Measurements from ENCODE around the gene INSYN2A. TPM values are rescaled to one million over a fixed set of nuclear protein-coding genes. Genes with fewer than 3 reads are reported as not detected.

Gene INSYN2A
- total RNA-seq, 2 donors from 2014 or later = 0.09 TPM; not detected in 1

DNA sequence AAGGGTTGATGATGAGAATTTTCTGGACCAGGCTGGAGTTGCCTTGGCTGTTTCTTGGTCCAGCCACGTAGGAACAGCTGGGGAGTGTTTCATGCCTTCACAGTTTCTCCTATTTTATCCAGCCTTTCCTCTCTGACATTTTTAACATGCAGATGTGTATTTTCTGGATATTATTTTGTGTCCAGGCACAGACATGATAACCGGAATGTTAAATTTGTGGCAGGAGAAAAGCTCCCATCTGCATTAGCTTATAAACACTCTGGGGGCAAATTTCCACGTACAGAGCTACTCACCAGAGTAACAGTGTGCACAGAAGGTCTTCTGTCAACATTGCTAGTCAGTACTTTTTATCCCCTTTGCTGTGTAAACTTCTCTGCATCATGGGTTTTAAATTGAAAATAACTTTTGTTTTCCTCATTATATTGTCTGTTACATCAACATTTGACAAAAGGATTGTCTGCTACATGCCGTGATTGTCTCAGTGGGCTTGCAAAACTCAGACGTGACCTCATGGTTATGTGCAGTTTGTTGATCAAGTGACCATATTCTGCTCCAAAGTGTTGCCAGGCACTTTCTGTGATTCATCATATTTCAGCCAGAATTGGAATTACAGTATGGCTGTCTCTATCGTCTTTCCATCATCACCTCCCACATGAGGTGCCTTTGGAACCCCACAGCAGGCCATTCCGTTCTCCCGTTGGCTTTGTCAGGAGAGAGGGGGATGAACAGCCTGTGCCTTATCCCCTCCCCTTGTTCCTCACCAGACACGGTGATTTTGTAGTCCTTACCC lies 41.4 kb downstream of the INSYN2A start:
- no peak overlapping the region for H3K27ac Mint-ChIP-seq
- no peak for DNase-seq
- WGBS, 2 experiments (ENCODE audit: insufficient coverage in 1 of 2, insufficient read length in 1 of 2) = 96% methylated on average over 7 to 9 of the region's 9 CpGs
- Histone ChIP-seq H3K4me1 (ENCODE audit: control insufficient read depth, insufficient read depth, low read length) (no peaks in the 10 kb centered on the region), H3K9ac (ENCODE audit: extremely low read depth, low read length, poor library complexity, severe bottlenecking) (no peak overlapping the region), H3K9me3 (ENCODE audit: control insufficient read depth, low read length) (no peaks in the 10 kb centered on the region), H3K36me3 (ENCODE audit: control insufficient read depth, insufficient read depth, low read length) (no peaks in the 10 kb centered on the region), H3K27ac (ENCODE audit: low read depth, low read length) (no peak overlapping the region), H3K27me3 (ENCODE audit: control insufficient read depth, insufficient read depth, low read length, poor library complexity, severe bottlenecking) (no peaks in the 10 kb centered on the region), H3K4me3 (ENCODE audit: low read length) (no peak overlapping the region)
- no peaks in the 10 kb centered on the region for H3K9me3 Mint-ChIP-seq
- H3K27me3 Mint-ChIP-seq (ENCODE audit: insufficient read depth) = no peaks in the 10 kb centered on the region
- no peak overlapping the region for H3K4me3 Mint-ChIP-seq
- H3K4me1 Mint-ChIP-seq = peaks cover 2% of the 10 kb centered on the region
- TF ChIP-seq, protein P1, sequence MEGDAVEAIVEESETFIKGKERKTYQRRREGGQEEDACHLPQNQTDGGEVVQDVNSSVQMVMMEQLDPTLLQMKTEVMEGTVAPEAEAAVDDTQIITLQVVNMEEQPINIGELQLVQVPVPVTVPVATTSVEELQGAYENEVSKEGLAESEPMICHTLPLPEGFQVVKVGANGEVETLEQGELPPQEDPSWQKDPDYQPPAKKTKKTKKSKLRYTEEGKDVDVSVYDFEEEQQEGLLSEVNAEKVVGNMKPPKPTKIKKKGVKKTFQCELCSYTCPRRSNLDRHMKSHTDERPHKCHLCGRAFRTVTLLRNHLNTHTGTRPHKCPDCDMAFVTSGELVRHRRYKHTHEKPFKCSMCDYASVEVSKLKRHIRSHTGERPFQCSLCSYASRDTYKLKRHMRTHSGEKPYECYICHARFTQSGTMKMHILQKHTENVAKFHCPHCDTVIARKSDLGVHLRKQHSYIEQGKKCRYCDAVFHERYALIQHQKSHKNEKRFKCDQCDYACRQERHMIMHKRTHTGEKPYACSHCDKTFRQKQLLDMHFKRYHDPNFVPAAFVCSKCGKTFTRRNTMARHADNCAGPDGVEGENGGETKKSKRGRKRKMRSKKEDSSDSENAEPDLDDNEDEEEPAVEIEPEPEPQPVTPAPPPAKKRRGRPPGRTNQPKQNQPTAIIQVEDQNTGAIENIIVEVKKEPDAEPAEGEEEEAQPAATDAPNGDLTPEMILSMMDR (conservative IDR thresholded peaks at IDR 0.05) = no peak
- H3K36me3 Mint-ChIP-seq (ENCODE audit: low read depth) = no peaks in the 10 kb centered on the region

DNA sequence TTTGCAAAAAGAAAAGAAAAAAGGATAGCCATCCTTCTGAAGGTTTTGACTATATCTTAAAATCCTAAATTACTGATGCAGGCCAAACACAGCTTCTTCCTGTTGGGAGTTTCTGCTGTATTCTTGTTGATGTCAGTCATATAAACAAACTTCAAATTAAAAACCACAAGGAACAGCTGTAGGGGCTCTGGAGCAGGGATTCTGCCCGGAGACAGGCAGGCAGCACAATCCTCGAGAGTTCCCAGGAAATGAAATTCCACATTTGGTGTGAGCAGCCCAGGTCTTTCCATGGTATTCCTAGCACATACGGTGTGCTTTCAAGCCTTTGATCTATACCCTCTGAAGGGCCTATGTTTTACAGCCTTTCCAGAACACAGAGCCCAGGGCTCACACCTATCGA lies 43.2 kb downstream of the INSYN2A start:
- no peaks in the 10 kb centered on the region for H3K4me1 ChIP-seq (ENCODE audit: control insufficient read depth, insufficient read depth, low read length)
- H3K27me3 Mint-ChIP-seq (ENCODE audit: insufficient read depth) = no peaks in the 10 kb centered on the region
- H3K4me3 Mint-ChIP-seq = no peak overlapping the region
- TF ChIP-seq, protein P1 (conservative IDR thresholded peaks at IDR 0.05) = no peak
- H3K4me1 Mint-ChIP-seq = peaks cover 2% of the 10 kb centered on the region
- no peaks in the 10 kb centered on the region for H3K9me3 Mint-ChIP-seq
- H3K9me3 ChIP-seq (ENCODE audit: control insufficient read depth, low read length) = no peaks in the 10 kb centered on the region
- no peak overlapping the region for H3K9ac ChIP-seq (ENCODE audit: extremely low read depth, low read length, poor library complexity, severe bottlenecking)
- H3K36me3 Mint-ChIP-seq (ENCODE audit: low read depth) = peaks cover 3% of the 10 kb centered on the region
- no peak overlapping the region for H3K27ac ChIP-seq (ENCODE audit: low read depth, low read length)
- H3K27me3 ChIP-seq (ENCODE audit: control insufficient read depth, insufficient read depth, low read length, poor library complexity, severe bottlenecking) = no peaks in the 10 kb centered on the region
- no peaks in the 10 kb centered on the region for H3K36me3 ChIP-seq (ENCODE audit: control insufficient read depth, insufficient read depth, low read length)
- DNase-seq = no peak
- 83 to 89% methylated on average over 1 to 4 of the region's 4 CpGs for WGBS, 2 experiments (ENCODE audit: insufficient coverage in 1 of 2, insufficient read length in 1 of 2)
- no peak overlapping the region for H3K4me3 ChIP-seq (ENCODE audit: low read length)
- H3K27ac Mint-ChIP-seq = no peak overlapping the region

DNA sequence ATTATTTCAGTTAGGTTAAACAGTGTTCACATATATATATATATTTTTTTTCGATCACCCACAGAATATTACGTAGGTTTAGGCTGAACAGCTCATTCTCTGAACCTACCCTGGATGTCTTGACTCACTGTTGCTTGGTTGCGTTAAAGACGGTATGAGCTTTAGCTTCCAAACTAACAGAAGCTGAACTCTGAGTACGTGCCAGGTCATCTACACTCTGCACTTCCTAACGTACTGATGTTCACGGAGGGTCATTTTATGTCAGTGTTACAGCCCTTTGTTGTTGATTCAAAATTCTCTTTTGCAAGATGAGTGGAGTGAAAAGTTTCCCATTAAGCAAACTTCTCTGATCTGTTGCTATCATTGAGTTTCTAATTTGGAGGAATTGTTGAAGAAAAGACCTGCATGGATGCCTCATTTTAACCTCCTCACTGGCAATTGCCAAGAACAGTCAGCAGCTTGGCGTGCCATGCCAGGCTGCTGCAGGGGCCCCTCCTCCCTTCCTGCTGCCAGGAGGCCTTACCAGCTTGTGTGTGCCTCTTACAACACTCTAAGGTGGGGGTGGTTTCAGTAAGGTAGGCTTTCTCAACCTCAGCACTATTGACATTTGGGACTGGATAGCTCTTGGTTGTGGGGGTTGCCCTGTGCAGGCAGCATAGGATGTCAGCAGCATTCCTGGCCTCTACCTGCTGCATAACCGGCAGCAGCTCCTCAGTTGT lies 44.3 kb downstream of the INSYN2A start:
- H3K9me3 ChIP-seq (ENCODE audit: control insufficient read depth, low read length) = no peaks in the 10 kb centered on the region
- WGBS, 2 experiments (ENCODE audit: insufficient coverage in 1 of 2, insufficient read length in 1 of 2) = 95 to 97% methylated on average over 9 of the region's 9 CpGs
- H3K4me3 ChIP-seq (ENCODE audit: low read length) = no peak overlapping the region
- no peaks in the 10 kb centered on the region for H3K36me3 ChIP-seq (ENCODE audit: control insufficient read depth, insufficient read depth, low read length)
- Mint-ChIP-seq H3K9me3 (no peaks in the 10 kb centered on the region), H3K27me3 (ENCODE audit: insufficient read depth) (no peaks in the 10 kb centered on the region), H3K4me3 (no peak overlapping the region), H3K36me3 (ENCODE audit: low read depth) (peaks cover 6% of the 10 kb centered on the region), H3K4me1 (peaks cover 2% of the 10 kb centered on the region), H3K27ac (no peak overlapping the region)
- DNase-seq = no peak
- TF ChIP-seq, protein P1 (conservative IDR thresholded peaks at IDR 0.05) = no peak
- no peaks in the 10 kb centered on the region for H3K27me3 ChIP-seq (ENCODE audit: control insufficient read depth, insufficient read depth, low read length, poor library complexity, severe bottlenecking)
- no peaks in the 10 kb centered on the region for H3K4me1 ChIP-seq (ENCODE audit: control insufficient read depth, insufficient read depth, low read length)
- no peak overlapping the region for H3K9ac ChIP-seq (ENCODE audit: extremely low read depth, low read length, poor library complexity, severe bottlenecking)
- H3K27ac ChIP-seq (ENCODE audit: low read depth, low read length) = no peak overlapping the region
